H7 (cell line): ENCODE results near the gene UMODL1. TPM values are rescaled to one million over a fixed set of nuclear protein-coding genes. Genes with fewer than 3 reads are reported as not detected.
"Not testable (repeated sequence)": the region's sequence is repeated elsewhere in the genome, so short reads cannot be mapped to it uniquely, and the experiment has no call there.

Source experiments
- DNase-seq: peaks from one replicate; pipeline ENCODE4 v3.0.0; 2012
- H3K27me3 ChIP-seq: 2 replicates; pipeline ENCODE4 v1.6.0; 2011; ENCODE audit warnings: mild to moderate bottlenecking, low read length; ENCODE audit not compliant: control insufficient read depth, insufficient read depth
- H3K36me3 ChIP-seq: replicated peaks from 2 replicates; pipeline ENCODE4 v1.5.1; 2011; ENCODE audit warnings: low read length; ENCODE audit not compliant: control insufficient read depth, insufficient read depth
- H3K4me3 ChIP-seq: 2 replicates; pipeline ENCODE4 v1.5.1; 2011; ENCODE audit warnings: low read depth, mild to moderate bottlenecking, control low read depth, low read length, moderate library complexity; ENCODE audit not compliant: insufficient read depth
- total RNA-seq: library from RNA; depleted of rRNA; stranded (reverse); fragments of >200 nt; shearing (Covaris generic); gene quantifications from 2 replicates; pipeline ENCODE4 v1.2.3, GENCODE V29; 2014

The UMODL1 gene
- total RNA-seq, 1 experiment from 2014 or later, result 0.73 TPM

DNA sequence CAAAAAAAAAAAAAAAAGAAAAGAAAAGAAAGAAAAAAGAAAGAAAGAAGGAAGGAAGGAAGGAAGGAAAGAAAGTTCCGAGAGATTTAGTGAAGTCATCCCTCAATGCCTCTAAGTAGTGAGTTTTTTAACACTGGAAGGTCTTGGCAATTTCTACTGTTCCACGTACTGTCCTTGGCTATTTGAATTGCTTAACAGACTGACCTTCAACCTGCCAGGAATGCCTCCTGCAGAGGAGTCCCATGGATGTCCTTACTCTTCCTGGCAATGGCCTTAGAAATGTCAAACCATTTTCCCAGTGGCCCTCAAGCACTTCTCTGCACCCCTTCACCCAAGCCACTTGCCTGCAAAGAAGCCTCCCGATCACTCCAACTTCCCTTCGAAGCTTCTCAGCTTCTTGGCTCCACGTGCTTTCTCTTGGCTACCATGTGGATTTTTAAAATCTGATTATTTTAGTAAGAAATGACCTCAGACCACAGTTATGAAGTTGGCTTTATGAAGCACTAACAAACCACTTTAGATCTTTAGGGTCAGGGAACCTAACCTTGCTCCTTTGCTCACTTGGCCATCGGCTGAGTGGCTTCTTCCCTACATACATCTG, 104.1 kb downstream of the UMODL1 start:
- no peak for DNase-seq
- Histone ChIP-seq H3K27me3 (no peaks in the 10 kb centered on the region), H3K36me3 (no peaks in the 10 kb centered on the region), H3K4me3 (no peak overlapping the region)

DNA sequence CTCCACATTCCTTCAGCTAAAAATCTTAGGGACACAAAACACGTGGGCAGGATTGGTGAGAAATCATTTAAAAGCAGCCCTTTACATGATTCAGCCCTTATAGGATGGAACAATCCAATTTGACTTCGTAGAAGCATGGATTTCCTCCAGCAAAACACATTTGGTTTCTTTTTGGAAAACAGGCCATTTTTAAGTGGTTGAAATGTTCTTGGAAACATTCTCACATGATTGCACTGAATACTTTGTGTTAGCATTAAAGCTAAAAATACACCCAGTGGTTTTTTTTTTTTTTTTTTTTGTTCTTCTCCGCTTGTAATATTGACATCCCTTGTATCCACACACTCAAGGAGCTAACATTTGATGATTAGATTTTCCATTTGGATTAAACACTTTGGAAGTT, 105.7 kb downstream of the UMODL1 start:
- no peak for DNase-seq
- Histone ChIP-seq H3K4me3 (no peak overlapping the region), H3K36me3 (no peaks in the 10 kb centered on the region), H3K27me3 (no peaks in the 10 kb centered on the region)

DNA sequence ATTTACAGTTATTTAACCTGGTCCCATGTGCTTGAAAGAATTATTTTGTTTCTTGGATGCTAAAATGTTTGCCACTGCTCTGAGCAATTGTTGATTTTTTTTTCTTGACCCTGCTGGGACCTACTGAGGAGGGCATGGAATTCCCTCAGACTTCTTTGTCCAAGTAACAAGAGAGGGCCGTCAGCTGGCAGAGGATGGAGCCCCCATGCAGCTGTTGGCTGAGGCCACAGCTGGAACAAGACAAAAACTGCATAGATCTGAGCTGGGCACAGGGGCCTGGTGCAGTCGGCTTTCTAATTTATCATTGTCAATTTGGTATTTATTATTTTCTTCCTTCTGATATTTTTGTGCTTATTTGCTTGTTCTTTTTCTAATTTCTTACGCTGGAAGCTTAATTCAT, 108.2 kb downstream of the UMODL1 start:
- DNase-seq, result no peak

DNA sequence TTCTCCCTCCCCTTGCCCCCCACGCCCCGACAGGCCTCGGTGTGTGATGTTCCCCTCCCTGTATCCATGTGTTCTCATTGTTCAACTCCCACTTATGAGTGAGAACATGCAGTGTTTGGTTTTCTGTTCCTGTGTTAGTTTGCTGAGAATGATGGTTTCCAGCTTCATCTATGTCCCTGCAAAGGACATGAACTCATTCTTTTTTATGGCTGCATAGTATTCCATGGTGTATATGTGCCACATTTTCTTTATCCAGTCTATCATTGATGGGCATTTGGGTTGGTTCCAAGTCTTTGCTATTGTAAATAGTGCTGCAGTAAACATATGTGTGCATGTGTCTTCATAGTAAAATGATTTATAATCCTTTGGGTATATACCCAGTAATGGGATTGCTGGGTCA, 108.9 kb downstream of the UMODL1 start:
- not testable (repeated sequence) for DNase-seq, H3K4me3 ChIP-seq, H3K36me3 ChIP-seq, H3K27me3 ChIP-seq

More for the DNA sequence above, 108.2 kb downstream of the UMODL1 start:
- H3K36me3 ChIP-seq, result no peaks in the 10 kb centered on the region
- no peak overlapping the region for H3K4me3 ChIP-seq
- H3K27me3 ChIP-seq, result no peaks in the 10 kb centered on the region

DNA sequence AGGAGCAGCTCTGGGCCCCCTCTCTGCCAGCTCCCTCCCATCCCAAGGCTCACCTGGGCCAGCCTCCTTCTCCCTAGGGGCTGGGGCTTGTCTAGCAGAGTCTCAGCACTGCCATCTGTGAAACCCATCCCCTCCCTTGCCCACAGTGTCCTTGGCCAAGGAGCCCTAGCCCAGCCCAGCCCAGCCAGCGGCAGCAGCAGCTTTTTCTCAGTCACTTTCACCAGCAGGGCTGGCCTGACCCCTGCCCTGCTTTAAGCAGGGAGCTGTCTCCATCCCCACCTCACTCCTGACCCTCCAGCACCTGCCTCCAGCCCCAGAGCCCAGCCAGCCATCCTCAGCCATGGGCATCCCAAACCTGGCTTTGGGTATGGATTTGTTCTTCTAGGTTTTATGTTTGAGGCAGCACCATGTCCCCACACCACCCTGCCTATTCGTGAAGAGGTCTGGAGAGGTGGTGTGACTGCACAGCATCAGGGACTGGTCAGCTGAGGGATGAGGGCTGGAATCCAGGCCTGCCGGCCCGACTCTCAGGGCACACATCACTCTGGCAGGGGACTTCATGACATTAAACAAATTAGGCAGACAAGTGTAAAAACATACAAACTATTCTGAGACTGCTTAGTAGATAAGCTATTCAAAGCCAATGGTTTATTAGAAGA, 111.7 kb downstream of the UMODL1 start:
- Histone ChIP-seq H3K4me3 (no peak overlapping the region), H3K36me3 (no peaks in the 10 kb centered on the region), H3K27me3 (no peaks in the 10 kb centered on the region)
- no peak for DNase-seq

DNA sequence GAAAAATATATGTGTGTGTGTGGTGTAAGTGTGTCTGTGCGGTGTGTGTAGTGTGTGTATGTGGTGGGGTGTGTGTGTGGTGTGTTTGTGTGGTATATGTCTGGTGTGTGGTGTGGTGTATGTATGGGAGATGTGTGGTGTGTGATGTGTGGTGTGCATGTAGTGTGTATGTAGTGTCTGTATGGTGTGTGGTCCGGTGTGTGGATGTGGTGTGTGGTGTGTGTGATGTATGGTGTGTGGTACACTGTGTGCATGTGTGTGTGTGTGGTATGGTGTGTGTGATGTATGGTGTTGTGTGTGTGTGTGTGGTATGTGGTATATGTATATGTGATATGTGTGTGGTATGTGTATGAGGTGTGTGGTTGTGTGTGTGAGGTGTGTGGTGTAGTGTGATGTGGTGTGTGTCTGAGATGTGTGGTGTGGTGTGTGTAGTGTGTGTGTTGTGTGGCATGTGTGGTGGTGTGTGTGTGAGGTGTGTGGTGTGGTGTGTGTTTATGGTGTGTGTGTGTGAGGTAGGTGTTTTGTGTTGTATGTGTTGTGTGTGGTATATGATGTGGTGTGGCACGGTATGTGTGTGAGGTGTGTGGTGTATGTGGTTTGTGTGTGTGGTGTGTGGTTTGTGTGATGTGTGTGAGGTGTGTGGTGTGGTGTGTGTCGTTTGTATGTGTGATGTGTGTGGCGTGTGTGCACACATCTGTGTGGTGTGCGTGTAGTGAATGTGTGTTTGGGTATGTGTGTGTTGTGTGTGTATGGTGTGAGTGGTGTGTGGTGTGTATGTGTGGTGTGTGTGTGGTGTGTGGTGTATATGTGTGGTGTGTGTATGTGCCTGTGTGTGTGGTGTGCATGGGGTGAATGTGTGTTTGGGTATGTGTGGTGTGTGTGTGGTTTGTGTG, 112.5 kb downstream of the UMODL1 start:
- Histone ChIP-seq H3K36me3 (no peaks in the 10 kb centered on the region), H3K27me3 (no peaks in the 10 kb centered on the region), H3K4me3 (no peak overlapping the region)
- DNase-seq, result no peak

DNA sequence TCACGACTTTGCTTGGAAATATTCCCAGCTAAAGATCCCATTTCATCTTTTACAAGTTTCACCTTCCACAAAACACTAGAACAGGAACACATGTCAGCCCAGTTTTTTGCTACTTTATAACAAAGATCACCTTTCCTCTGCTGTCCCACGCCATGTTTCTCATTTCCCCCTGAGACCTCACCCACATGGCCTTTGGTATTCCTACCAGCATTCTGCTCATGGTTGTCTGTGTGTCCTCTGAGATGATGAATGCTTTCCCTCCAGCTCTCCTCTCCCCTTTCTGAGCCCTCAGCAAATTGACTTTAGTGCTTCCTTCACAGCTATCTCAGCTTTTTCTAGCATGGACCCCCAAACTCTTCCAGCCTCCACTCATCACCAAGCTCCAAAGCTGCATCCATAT, 115.5 kb downstream of the UMODL1 start:
- Histone ChIP-seq H3K27me3 (no peaks in the 10 kb centered on the region), H3K36me3 (no peaks in the 10 kb centered on the region), H3K4me3 (no peak overlapping the region)
- DNase-seq, result no peak

DNA sequence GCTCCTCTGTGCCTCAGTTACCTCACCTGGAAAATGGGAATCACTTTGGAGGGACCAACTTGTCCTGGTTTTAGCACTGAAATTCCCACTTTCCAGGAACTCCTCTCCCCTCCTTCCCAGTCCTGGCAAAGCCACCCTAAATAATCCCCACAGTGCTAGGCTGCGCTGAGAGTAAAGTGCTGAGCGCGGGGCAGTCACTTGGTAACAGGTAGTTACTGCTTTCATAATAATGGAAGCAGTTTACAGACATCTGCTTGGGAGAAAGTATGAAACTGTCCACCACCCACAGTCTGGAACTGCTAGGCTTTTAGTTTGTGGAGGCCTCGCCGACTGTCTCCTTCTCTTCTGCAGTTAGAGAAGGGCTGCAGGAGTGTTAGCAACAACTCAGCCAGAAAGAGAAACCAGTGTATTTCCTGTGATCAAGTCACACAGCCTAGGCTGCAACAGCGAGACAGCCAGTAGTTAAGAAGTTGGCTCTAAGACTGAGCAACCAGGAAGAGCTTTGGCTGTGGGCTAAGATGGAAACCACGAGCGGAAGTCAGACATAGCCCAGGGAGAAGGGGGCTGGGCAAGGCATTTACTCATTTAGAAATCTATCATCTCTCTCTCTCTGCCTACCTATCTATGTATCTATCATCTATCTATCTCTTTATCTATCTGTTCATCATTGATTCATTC, 117.0 kb downstream of the UMODL1 start:
- no peak for DNase-seq
- Histone ChIP-seq H3K27me3 (no peaks in the 10 kb centered on the region), H3K36me3 (no peaks in the 10 kb centered on the region), H3K4me3 (no peak overlapping the region)

DNA sequence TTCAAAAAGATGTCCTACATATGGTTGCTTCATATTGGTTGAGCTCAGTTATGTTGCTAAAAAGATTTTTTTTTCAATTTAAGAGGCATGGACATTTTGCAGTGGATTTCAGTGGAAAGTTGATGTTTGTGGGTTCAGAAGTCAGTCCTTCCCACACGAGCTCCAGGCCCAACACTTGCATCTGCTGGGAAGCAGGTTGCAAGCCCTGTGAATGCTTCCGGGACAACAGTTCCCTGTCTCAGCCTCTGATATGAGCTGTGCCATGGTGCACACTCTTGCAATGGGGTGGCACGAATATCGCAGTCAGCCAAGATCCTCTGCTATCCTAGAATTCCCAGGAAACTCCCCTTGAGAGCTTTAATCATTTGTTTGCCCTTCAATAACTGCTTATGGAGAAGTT, 117.5 kb downstream of the UMODL1 start:
- Histone ChIP-seq H3K27me3 (no peaks in the 10 kb centered on the region), H3K36me3 (no peaks in the 10 kb centered on the region), H3K4me3 (no peak overlapping the region)

DNA sequence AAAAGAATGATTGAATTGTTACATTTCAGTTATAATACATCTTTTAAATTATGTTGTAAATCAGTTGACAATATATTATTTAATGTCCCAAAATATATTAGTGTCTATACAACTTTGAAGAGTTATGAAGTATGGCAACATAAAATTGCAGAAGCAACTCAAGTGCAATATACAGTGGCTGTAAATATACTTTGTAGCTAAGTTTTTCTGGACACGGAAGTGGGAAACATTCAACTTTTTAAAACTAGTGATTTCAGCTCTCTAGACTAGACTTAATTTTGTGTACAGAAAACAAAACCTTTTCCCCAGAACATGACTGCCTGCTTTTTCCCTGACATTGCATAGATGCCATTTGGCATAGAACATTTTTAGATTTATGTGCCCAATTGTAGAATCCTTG, 118.3 kb downstream of the UMODL1 start:
- H3K4me3 ChIP-seq, result no peak overlapping the region
- H3K36me3 ChIP-seq, result no peaks in the 10 kb centered on the region
- no peak for DNase-seq
- no peaks in the 10 kb centered on the region for H3K27me3 ChIP-seq

More for the DNA sequence above, 117.5 kb downstream of the UMODL1 start:
- DNase-seq, result no peak

DNA sequence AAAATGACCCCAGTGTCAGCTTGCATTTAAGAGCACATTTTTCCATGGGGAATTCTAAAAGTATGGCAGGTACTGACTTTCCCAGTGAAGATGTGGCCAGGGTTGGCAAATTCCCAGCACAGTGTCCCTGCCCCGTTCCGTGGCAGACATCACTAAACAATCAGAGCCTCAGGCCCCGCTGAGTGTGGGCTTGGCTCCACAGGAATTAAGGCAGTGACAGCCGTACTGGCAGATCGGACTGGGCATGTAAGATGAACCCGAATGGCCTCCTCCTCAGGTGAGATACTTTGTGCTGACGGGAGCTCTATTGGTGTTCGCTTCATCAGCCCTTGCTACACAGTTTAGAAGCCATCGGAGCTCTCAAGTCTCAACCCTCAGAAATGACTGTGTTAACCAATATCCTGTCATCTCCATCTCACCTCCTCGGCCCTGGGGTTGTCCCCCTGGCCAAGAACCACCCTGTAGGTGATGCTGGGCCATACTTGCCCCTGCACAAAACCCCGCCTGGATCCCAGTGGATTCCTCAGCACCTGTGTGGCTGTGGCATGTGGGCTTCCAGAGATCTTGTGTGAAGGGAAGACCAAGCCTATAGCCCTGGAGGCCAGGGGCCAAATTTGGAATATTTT, 118.9 kb downstream of the UMODL1 start:
- Histone ChIP-seq H3K27me3 (no peaks in the 10 kb centered on the region), H3K36me3 (no peaks in the 10 kb centered on the region), H3K4me3 (no peak overlapping the region)
- no peak for DNase-seq

DNA sequence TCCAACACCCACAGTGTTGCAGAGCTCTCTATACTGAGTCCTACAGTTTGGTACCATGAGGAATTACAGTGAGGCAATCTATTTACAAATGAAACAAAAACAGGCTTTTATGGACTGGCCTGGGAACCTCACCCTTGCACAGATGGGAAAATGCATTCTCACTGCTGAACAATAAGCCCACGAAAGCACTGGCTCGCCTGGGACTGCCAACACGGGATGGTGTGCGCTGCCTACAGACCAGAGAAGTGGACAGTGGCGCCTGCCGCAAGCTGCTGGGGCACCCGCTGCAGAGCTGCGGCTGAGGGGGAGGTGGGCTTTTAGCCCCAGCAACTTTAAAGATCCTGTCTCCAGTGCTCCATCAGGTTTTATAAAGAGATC, 119.4 kb downstream of the UMODL1 start:
- Histone ChIP-seq H3K27me3 (no peaks in the 10 kb centered on the region), H3K36me3 (no peaks in the 10 kb centered on the region), H3K4me3 (no peak overlapping the region)
- DNase-seq, result no peak

DNA sequence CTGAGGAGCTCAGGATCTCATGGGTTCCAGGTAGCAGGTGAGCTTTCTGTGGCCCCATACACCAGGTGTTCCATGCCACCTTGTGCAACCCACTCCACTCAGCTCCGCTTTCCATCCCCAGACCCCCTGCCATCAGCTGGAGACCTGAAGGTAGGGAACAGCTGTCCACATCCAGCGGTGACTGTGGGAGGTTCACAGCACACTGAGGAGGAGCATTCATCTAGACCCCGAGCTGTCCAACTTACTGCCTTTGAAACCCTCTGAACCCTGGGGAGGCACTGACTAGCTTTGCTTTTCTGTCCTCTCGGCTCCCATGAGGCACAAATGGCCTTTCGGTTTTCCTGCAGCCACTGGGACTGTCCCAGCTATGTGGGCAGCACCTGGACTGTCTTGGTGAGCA, 119.9 kb downstream of the UMODL1 start:
- DNase-seq, result no peak
- no peak overlapping the region for H3K4me3 ChIP-seq
- H3K36me3 ChIP-seq, result no peaks in the 10 kb centered on the region
- no peaks in the 10 kb centered on the region for H3K27me3 ChIP-seq
